HG02852 (cell line): Measurements from ENCODE around the gene PPP3CB.

ENCODE experiments used
- ATAC-seq: cut with Tn5 transposase; IDR thresholded peaks from one replicate; pipeline ENCODE4 v1.9.1; 2021; ENCODE audit warnings: mild to moderate bottlenecking, moderate library complexity; ENCODE audit not compliant: unreplicated experiment

Gene PPP3CB

GRCh38 chr10:73485320-73485719 lies 10.5 kb downstream of the PPP3CB start:
- ATAC-seq, result no peak

DNA sequence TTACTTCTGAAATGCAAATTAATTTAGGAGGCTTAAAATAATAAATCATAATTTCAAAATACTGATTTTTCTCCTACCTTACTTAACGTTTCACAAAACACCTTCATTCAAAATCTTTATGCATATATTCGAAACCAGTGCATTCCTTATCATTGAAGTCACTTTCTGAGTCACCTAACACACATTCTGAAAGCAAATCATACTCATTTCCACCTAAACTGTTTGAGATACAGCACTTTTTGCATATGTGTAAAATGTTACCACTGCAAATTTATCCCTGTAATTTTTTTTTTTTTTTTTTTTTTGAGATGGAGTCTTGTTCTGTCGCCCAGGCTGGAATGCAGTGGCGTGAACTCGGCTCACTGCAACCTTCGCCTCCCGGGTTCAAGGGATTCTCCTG lies 15.7 kb downstream of the PPP3CB start:
- ATAC-seq, result peak; percentile 54

GRCh38 chr10:73478636-73479035 lies 17.2 kb downstream of the PPP3CB start:
- no peak for ATAC-seq

- ATAC-seq, result no peak
These were observed 24.6 kb downstream of the PPP3CB start for GRCh38 chr10:73471226-73471625.

DNA sequence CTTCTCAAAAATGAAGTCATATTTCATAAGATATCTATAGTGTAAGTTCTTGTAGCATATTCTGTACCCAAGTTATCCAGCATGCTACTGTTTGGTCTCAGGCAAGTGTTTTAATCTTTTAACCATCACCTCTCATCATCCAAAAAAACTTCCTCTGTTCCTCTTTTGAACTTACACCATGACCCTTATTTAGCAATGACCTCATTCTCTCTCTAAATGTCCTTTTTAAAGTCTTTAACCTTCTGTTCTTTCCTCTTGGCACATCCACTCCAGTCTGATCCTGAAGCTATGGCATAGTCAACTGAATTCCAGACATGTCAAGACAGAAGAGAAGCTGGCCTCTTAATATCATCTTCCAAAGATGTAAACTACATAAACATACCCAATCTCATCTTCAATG lies 26.2 kb downstream of the PPP3CB start:
- ATAC-seq, result no peak

- ATAC-seq, result no peak
These were observed 28.6 kb downstream of the PPP3CB start for GRCh38 chr10:73467206-73467605.

- no peak for ATAC-seq
These were observed 29.7 kb downstream of the PPP3CB start for GRCh38 chr10:73465978-73466726.

DNA sequence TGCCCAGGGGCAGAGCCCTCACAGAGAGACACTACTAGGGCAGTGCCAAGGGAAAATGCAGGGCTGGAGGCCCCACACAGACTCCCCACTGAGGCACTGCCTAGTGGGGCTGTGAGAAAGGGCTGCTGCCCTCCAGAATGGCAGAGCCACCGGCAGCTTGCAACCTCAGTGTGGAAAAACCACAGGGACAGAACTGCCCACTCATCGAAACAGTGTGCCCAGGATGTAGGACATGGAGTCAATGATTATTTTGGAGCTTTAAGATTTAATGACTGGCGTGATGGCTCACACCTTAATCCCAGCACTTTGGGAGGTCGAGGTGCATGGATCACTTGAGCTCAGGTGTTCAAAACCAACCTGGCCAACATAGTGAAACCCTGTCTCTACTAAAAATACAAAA lies 34.9 kb downstream of the PPP3CB start:
- ATAC-seq, result no peak

DNA sequence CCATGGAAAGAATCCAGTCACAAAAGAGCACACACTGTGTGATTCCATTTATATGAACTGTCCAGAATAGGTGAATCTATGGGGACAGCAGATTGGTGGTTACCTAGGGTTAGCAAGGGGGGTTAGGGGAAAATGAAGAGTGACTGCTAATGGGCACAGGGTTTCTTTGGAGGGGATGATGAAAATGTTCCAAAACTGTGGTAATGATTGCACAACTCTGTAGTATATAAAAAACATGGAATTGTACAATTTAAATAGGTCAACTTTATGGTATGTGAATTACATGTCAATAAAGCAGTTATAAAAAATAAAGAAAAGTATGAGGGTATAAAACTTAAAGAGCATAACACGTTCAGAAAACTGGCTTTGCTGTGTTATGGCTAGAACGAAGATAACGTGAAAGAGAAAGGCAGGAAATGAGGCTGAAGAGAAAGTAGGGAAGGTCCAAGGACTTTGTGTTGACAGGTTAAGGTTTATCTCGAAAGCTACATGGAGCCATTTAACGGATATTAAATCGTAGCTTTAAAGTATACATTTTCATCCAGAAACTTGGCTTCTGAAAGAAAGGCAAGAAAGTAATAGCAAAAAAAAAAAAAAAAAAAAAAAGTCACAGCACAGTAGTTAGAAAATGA lies 36.0 kb downstream of the PPP3CB start:
- no peak for ATAC-seq

- no peak for ATAC-seq
These were observed 39.5 kb downstream of the PPP3CB start for GRCh38 chr10:73456187-73456890.

- ATAC-seq, result no peak
These were observed 46.7 kb downstream of the PPP3CB start for GRCh38 chr10:73449113-73449512.

GRCh38 chr10:73448384-73448783 lies 47.4 kb downstream of the PPP3CB start:
- ATAC-seq, result no peak

GRCh38 chr10:73446926-73447325 lies 48.9 kb downstream of the PPP3CB start:
- no peak for ATAC-seq

DNA sequence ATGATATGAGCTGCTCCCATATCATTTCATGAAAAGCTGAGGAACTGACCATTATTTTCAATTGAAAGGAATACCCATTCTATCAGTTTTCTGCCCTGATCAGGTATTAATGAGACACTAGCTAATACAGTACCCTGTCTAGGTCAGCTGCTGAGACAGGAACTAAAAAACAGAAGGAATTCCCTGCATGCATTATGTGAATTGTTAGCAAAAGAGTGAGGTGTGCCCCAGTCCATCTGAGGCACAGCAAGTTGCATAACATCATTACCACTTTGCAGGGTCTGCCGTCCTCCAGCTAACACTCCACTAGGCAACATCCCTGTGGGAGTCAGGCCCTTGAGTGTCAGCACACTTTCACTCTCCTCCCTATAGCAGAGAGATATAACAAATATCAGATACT lies 51.4 kb downstream of the PPP3CB start:
- ATAC-seq, result no peak

GRCh38 chr10:73439605-73440312 lies 56.1 kb downstream of the PPP3CB start:
- no peak for ATAC-seq

- ATAC-seq, result no peak
These were observed 56.8 kb downstream of the PPP3CB start for GRCh38 chr10:73439055-73439454.

DNA sequence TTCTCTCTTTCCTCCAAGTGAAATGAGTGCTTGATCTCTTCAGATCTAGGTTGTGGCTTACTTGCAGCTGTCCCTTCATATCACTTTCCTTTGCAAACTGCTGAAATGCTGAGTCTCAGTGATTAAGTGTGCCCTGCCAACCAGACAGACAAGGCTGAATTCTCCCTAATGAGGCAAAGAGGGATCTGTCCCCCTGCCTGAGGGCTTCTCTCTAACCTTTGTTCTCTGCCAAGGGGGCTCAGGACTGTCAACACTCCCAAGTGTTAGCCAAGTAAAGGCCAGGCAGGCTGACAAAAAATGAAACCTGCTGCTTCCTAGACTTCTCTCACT lies 62.3 kb downstream of the PPP3CB start, which contains the start of gene MSS51:
Gene MSS51, minus strand, starts transcription at position 24 of the 330 bp plus-strand sequence. CDS start 5,277 bp downstream, outside the sequence.
- no peak for ATAC-seq

GRCh38 chr10:73432646-73433537 lies 62.9 kb downstream of the PPP3CB start:
- ATAC-seq, result no peak

DNA sequence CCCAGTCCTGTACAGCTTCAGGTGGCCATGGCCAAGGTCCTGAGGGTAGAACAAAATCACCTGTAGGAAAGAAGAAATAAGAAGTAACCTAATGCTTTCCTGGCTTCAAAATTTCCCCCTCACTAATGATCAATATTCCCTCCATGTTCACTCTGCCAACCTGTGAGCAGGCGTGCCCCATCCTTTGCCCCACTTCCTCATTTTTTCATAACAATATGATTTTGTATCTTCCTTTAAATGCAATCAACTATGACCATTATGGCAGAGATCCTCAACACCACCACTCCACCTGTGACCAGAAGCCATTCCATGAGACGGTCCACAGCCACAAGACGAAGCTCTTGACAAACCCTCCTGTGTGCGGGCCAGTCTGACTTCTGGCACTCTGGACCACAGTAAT lies 69.5 kb downstream of the PPP3CB start:
- ATAC-seq, result no peak

GRCh38 chr10:73424478-73424877 lies 71.3 kb downstream of the PPP3CB start:
- no peak for ATAC-seq
